ENCODE data around the gene ACADVL. TPM values are rescaled to one million over a fixed set of nuclear protein-coding genes. Genes with fewer than 3 reads are reported as not detected.

ACADVL gene
- total RNA-seq, 1 donor from 2014 or later: 281 TPM

- peak; percentile 47 for DNase-seq (ENCODE audit: low spot score)
- H3K27me3 Mint-ChIP-seq (ENCODE audit: unreplicated experiment): peaks cover 41% of the 10 kb centered on the region
- H3K36me3 Mint-ChIP-seq (ENCODE audit: low read depth, unreplicated experiment): peaks cover 21% of the 10 kb centered on the region
- H3K4me1 Mint-ChIP-seq (ENCODE audit: unreplicated experiment): peaks cover 43% of the 10 kb centered on the region
- no peaks in the 10 kb centered on the region for H3K9me3 Mint-ChIP-seq (ENCODE audit: unreplicated experiment)
- TF ChIP-seq CTCF (IDR thresholded peaks at IDR 0.05; ENCODE audit: unreplicated experiment): no peak
- H3K4me3 Mint-ChIP-seq (ENCODE audit: unreplicated experiment): peak overlapping the region; percentile 95
- peak overlapping the region; percentile 74 for H3K27ac Mint-ChIP-seq (ENCODE audit: unreplicated experiment)
These were observed 997 bp downstream of the ACADVL start for GRCh38 chr17:7220593-7221277.

DNA sequence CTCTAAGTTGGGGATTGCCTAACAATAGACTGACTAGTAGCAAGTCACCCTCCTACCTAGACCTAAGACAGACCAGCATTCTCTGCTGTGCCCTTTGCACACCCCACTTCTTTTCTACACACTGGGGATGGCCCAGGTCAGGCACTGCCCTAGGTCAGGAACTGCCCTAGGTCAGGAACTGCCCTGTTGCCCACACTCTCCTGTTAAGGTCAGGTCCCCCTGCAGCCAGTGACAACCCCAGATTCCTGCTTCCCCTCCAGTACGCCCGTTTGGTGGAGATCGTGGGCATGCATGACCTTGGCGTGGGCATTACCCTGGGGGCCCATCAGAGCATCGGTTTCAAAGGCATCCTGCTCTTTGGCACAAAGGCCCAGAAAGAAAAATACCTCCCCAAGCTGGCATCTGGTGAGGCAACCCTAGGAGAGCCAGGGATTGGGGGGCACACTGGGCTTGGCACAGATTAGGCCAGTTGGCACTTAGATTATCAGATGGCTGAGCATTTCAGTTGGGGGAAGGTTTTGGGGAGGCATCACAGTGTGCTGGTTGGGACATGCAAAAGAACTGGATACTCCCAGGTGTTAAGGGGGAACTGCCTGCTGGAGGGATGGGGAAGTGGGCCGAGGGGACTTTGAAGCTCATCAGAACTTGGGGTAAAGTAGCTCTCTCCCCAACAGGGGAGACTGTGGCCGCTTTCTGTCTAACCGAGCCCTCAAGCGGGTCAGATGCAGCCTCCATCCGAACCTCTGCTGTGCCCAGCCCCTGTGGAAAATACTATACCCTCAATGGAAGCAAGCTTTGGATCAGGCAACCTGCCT, 1.7 kb downstream of the ACADVL start:
- H3K36me3 Mint-ChIP-seq (ENCODE audit: low read depth, unreplicated experiment): peaks cover 21% of the 10 kb centered on the region
- no peak for DNase-seq (ENCODE audit: low spot score)
- H3K4me3 Mint-ChIP-seq (ENCODE audit: unreplicated experiment): peak overlapping the region; percentile 95
- TF ChIP-seq CTCF (IDR thresholded peaks at IDR 0.05; ENCODE audit: unreplicated experiment): no peak
- no peaks in the 10 kb centered on the region for H3K9me3 Mint-ChIP-seq (ENCODE audit: unreplicated experiment)
- peaks cover 36% of the 10 kb centered on the region for H3K4me1 Mint-ChIP-seq (ENCODE audit: unreplicated experiment)
- H3K27me3 Mint-ChIP-seq (ENCODE audit: unreplicated experiment): peaks cover 37% of the 10 kb centered on the region
- peak overlapping the region; percentile 36 for H3K27ac Mint-ChIP-seq (ENCODE audit: unreplicated experiment)

DNA sequence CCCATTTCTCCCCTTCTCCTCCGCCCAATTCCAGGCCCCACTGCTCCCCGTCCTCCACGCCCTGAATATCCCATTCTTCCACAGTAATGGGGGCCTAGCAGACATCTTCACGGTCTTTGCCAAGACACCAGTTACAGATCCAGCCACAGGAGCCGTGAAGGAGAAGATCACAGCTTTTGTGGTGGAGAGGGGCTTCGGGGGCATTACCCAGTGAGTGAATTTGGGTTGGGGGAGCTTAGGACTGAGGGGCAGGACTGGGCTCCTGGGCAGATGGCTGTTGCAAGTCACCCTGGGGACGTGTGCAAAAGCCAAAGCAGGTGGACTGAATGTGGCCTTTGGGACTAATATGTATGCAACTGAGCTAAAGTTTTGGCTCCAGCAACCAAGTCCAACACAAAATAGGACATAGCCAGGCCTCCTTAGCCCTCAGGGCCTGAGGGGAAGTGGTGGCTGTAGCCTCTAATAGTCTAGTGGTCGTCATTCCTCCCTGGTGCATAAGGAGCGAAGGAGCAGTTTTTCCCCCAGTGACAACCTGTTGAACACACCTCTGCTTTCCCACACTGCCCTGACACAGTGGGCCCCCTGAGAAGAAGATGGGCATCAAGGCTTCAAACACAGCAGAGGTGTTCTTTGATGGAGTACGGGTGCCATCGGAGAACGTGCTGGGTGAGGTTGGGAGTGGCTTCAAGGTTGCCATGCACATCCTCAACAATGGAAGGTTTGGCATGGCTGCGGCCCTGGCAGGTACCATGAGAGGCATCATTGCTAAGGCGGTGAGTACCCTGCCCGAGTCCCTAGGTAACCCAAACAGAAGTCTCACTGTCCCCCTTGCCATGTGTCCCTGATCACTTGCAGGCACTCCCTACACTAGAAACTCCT, 2.6 kb downstream of the ACADVL start:
- H3K4me3 Mint-ChIP-seq (ENCODE audit: unreplicated experiment): peak overlapping the region; percentile 95
- H3K4me1 Mint-ChIP-seq (ENCODE audit: unreplicated experiment): peaks cover 32% of the 10 kb centered on the region
- no peak for TF ChIP-seq CTCF (IDR thresholded peaks at IDR 0.05; ENCODE audit: unreplicated experiment)
- peaks cover 37% of the 10 kb centered on the region for H3K27me3 Mint-ChIP-seq (ENCODE audit: unreplicated experiment)
- no peaks in the 10 kb centered on the region for H3K9me3 Mint-ChIP-seq (ENCODE audit: unreplicated experiment)
- DNase-seq (ENCODE audit: low spot score): no peak
- H3K27ac Mint-ChIP-seq (ENCODE audit: unreplicated experiment): peak overlapping the region; percentile 36
- peaks cover 21% of the 10 kb centered on the region for H3K36me3 Mint-ChIP-seq (ENCODE audit: low read depth, unreplicated experiment)

DNA sequence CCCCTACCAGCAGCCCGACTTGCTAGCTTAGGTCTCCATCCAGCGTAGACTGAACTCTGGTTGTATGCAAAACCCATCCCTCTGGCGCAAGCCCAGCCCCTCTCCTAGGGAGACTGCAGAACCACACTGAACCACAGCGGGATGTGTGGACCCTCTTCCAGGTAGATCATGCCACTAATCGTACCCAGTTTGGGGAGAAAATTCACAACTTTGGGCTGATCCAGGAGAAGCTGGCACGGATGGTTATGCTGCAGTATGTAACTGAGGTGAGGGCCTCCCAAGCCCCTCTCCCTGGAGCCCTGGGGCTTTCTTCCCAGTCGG, 3.2 kb downstream of the ACADVL start:
- H3K9me3 Mint-ChIP-seq (ENCODE audit: unreplicated experiment): no peaks in the 10 kb centered on the region
- H3K27me3 Mint-ChIP-seq (ENCODE audit: unreplicated experiment): peaks cover 37% of the 10 kb centered on the region
- H3K36me3 Mint-ChIP-seq (ENCODE audit: low read depth, unreplicated experiment): peaks cover 24% of the 10 kb centered on the region
- no peak overlapping the region for H3K27ac Mint-ChIP-seq (ENCODE audit: unreplicated experiment)
- no peak overlapping the region for H3K4me3 Mint-ChIP-seq (ENCODE audit: unreplicated experiment)
- no peak for TF ChIP-seq CTCF (IDR thresholded peaks at IDR 0.05; ENCODE audit: unreplicated experiment)
- DNase-seq (ENCODE audit: low spot score): no peak
- H3K4me1 Mint-ChIP-seq (ENCODE audit: unreplicated experiment): peaks cover 27% of the 10 kb centered on the region

Data from endothelial cell (in vitro differentiated cells).